GM10266 (cell line): ENCODE measurements around the gene SCFD2.
"Not testable (repeated sequence)": the region's sequence is repeated elsewhere in the genome, so short reads cannot be mapped to it uniquely, and the experiment has no call there.

Source experiments
- DNase-seq: peaks from one replicate; pipeline ENCODE4 v3.0.0; 2012; ENCODE audit errors: extremely low spot score
- CTCF ChIP-seq: IDR thresholded peaks from 2 replicates; pipeline ENCODE4 v1.5.1; 2012; ENCODE audit warnings: mild to moderate bottlenecking, low read depth; ENCODE audit not compliant: control insufficient read depth, insufficient read depth; ENCODE audit errors: missing control alignments

SCFD2 gene

GRCh38 chr4:53234669-53235068 is 131.2 kb downstream of the SCFD2 start:
- no peak for TF ChIP-seq CTCF
- no peak for DNase-seq

- no peak for TF ChIP-seq CTCF
- DNase-seq = no peak
Observed at GRCh38 chr4:53234111-53234510, 131.8 kb downstream of the SCFD2 start.

- DNase-seq = no peak
- no peak for TF ChIP-seq CTCF
Observed at GRCh38 chr4:53233114-53233795, 132.6 kb downstream of the SCFD2 start.

GRCh38 chr4:53232371-53232770 is 133.5 kb downstream of the SCFD2 start:
- DNase-seq = no peak
- TF ChIP-seq CTCF = no peak

- no peak for DNase-seq
- TF ChIP-seq CTCF = no peak
Observed at GRCh38 chr4:53228036-53228435, 137.8 kb downstream of the SCFD2 start.

- no peak for TF ChIP-seq CTCF
Observed at GRCh38 chr4:53227451-53227850, 138.4 kb downstream of the SCFD2 start.

GRCh38 chr4:53221832-53222480 is 143.9 kb downstream of the SCFD2 start:
- DNase-seq = no peak
- TF ChIP-seq CTCF = no peak

More at GRCh38 chr4:53227451-53227850, 138.4 kb downstream of the SCFD2 start:
- DNase-seq = no peak

- DNase-seq = not testable (repeated sequence)
Observed at GRCh38 chr4:53219148-53219547, 146.7 kb downstream of the SCFD2 start.
